ENCODE results near the gene NMRAL1. TPM values are rescaled to one million over a fixed set of nuclear protein-coding genes. Genes with fewer than 3 reads are reported as not detected.

NMRAL1 gene
- total RNA-seq, 1 donor from 2014 or later, result 24.9 TPM

DNA sequence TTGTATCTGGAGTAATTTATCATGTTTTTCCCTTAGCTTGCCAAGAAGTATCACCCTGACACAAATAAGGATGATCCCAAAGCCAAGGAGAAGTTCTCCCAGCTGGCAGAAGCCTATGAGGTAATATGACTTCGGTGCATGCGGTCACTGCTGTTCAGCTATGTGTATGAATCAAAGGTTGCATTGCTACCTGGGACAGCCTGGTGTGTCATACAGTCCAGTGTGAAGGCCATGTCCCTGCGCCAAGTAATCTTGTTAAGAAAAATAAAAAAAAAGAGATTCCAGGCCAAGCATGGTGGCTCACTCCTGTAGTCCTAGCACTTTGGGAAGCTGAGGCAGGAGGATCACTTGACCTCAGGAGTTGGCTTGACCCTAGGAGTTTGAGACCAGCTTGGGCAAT is 37.1 kb downstream of the NMRAL1 start:
- ATAC-seq (ENCODE audit: poor library complexity), result no peak
- DNase-seq, result no peak
- intact Hi-C loops (cut with DNase I), result no loop called here

DNA sequence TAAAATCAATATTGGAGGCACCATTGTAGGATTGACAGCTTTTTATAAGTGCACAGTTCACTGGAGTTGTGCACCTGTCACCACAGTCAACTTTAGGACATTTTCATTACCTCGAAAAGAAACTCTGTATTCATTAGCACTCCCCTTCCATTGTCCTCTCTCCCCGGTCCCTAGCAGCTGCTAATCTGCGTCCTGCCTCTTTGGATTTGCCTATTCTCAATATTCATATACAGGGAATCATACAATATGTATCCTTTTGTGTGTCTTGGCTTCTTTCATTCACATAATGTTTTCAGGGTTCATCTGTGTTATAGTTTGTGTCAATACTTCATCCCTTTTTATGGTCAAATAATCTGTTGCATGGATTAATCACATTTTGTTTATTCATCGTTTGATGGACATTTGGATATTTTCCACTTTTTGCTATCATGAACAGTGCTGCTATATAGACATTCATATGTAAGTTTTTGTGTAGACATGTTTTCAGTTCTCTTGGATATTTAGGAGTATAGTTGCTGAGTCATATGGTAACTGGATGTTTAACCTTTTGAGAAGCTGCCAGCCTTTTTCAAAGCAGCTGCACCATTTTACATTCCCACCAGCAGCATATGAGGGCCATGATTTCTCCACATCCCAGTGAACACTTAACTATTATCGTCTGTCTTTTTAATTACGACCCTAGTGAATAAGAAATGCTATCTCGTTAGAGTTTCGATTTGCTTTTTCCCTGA is 38.9 kb downstream of the NMRAL1 start:
- intact Hi-C loops (cut with DNase I), result no loop called here
- DNase-seq, result no peak
- no peak for ATAC-seq (ENCODE audit: poor library complexity)

DNA sequence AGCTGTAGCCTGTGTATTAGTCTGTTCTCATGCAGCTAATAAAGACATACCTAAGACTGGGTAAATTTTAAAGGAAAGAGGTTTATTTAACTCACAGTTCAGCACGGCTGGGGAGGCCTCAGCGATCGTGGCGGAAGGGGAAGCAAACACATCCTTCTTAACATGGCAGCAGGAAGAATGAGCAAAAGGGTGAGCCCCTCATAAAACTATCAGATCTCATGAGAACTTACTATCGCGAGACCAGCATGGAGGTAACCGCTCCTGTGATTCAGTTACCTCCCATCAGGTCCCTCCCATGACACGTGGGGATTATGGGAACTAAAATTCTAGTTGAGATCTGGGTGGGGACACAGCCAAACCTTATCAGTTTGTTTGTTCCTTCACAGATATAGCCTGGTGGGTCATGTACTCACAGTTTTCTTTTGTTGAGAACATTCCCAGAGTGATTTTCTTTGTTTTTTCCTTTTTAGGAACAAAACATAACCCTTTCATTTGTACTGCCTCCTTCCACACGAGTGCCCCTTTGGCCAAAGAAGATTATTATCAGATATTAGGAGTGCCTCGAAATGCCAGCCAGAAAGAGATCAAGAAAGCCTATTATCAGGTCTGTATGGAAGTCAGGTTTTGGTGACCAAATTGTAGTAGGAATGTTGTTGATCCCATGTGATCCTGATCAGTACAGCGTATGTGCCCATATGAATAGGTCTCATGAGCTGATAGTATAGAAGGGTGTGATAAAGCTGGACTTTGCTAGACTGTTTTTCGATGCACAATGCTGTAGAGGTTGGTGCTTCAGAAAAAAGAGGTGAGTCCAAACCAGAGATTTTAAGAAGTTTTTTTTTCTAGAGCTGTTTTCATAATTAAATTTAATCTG is 40.3 kb downstream of the NMRAL1 start:
- intact Hi-C loops (cut with DNase I), result no loop called here
- no peak for DNase-seq
- ATAC-seq (ENCODE audit: poor library complexity), result no peak

DNA sequence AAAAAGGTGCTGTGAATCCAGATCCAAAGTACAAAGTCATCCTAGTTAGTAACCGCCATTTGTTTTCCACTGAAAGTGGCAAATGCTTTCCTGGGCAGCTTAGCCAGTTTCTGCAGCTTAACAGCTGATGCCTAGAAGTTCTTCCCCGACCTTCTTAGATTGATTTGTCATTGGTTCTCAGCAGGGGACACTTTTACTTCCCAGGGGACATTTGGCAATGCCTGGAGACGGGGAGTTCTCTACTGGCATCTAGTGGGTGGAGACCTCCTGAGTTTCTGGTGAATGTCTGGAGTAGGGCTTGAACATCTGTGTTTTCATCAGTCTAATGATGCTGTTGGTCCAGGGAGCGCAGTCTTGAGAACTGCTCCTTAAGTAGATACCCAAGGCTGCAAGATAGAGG is 41.2 kb downstream of the NMRAL1 start:
- no peak for DNase-seq
- intact Hi-C loops (cut with DNase I), result no loop called here
- ATAC-seq (ENCODE audit: poor library complexity), result no peak

- DNase-seq (no peak), ATAC-seq (ENCODE audit: poor library complexity) (no peak)
- intact Hi-C loops (cut with DNase I), result no loop called here
Measured at GRCh38 chr16:4431023-4431422, 43.4 kb downstream of the NMRAL1 start.

DNA sequence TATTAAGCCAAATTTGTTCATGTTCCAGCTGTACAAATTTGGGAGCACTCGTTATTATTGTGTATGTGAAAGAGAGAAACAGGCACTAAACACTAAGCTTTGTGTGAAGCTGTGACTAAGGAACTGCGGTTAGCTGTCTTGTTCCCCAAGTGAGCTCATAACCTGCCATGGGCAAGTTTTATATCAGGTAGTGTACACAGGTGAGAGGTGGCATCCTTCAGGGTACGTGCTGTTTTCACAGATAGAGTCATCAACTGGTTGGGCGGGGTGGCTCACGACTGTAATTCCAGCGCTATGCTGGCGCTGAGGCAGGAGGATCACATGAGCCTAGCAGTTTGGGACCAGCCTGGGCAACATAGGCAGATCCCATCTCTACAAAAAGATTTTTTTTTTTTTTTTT is 45.9 kb downstream of the NMRAL1 start:
- ATAC-seq (ENCODE audit: poor library complexity) (no peak), DNase-seq (no peak)
- intact Hi-C loops (cut with DNase I), result no loop called here

- intact Hi-C loops (cut with DNase I), result no loop called here
- no peak for ATAC-seq (ENCODE audit: poor library complexity)
- no peak for DNase-seq
Measured at GRCh38 chr16:4426722-4427372, 47.6 kb downstream of the NMRAL1 start.

DNA sequence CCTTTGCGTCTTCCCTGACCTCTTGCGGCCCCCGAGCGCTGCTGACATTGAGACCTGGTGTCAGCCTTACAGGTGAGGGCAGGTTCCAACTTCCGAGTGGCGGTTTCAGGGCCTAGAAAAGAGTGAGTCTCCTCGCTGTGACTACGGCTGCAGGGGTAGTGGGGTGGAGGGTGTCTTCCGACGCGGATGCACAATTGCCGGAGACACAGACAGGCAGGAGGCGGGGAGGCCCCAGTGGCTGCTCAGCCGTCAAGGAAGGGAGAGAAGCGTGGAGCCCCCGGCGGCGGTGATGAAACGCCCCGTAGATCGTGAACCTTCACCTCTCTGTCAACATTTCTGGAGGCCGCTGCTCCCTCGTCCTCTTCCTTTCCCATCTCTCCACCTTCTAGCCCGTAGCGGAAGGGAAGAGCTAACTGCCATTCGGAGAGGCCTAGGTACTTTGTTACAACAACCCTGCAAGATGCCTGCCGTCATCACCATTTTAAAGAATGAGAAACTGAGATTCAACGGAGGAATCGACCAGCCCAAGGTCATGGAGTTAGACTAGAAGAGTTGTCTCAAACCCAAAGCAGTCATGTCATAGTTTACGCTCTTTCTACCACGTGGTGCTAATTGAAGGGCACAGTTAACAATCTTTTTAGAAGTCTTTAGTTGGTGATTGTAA is 48.3 kb downstream of the NMRAL1 start:
- ATAC-seq (ENCODE audit: poor library complexity) (peak; percentile 32), DNase-seq (peak; percentile 49)
- intact Hi-C loops (cut with DNase I), result no loop called here

DNA sequence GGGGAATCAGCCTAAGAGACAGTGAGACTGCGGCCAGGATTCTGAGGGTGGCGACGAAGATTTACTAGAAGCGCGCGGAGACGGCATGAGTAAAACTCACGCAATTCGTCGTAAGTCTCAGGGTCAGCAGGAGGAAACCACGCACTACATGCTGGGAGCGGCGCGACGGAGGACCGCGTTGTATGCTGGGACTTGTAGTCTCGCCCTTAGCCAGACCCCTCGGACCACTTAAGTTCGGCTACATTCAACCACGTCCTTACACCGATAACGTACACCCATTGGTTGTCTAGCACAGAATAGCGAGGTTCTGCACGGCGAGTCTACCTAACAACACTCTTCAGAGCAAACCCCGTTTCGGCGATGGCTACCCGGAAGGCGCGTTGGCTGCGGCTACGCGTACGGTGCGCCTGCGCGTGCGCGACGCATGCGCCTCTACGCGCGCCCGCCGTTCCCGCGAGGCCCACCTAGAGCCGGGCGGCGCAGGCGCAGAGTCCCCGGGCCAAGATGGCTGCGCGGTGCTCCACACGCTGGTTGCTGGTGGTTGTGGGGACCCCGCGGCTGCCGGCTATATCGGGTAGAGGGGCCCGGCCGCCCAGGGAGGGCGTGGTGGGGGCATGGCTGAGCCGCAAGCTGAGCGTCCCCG is 48.9 kb downstream of the NMRAL1 start, which contains the start of gene DNAJA3:
TSS of gene DNAJA3 (plus strand) at position 491 of the 643 bp plus-strand sequence. CDS start at position 505, 14 bp downstream.
- peak; percentile 98 for ATAC-seq (ENCODE audit: poor library complexity)
- peak; percentile 97 for DNase-seq
- intact Hi-C loops (cut with DNase I), result no loop called here

DNA sequence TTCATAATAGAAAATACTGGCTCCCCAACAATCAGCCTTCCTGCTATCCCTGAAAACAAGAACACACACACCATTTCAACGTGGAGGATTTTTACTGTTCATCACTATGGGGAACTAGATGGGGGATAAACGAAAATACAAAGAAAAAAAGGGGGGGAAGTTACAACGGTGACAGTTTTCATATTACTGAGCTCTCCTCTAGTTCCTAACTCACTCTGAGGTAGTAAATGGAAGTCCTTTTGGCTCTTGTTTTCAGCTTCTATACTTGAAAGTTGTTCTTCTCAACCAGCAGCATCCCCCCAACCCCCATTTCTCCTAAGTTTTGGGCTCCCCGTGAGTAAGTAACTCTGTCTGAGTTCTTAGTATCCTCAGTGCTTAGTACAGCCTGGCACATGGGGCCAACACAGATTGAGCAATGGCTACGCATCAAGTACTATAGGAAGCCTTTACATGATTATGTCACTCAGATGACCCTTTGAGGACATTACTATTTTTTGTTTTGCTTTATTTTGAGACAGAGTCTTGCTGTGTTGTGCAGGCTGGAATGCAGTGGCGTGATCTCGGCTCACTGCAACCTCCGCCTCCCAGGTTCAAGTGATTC is 53.8 kb downstream of the NMRAL1 start:
- no peak for ATAC-seq (ENCODE audit: poor library complexity)
- intact Hi-C loops (cut with DNase I), result no loop called here
- DNase-seq, result no peak

- intact Hi-C loops (cut with DNase I), result no loop called here
- DNase-seq (no peak), ATAC-seq (ENCODE audit: poor library complexity) (no peak)
Measured at GRCh38 chr16:4419402-4419959, 54.9 kb downstream of the NMRAL1 start.

- ATAC-seq (ENCODE audit: poor library complexity), result peak; percentile 95
- DNase-seq, result peak; percentile 99
Measured at GRCh38 chr16:4416200-4417032, 58.0 kb downstream of the NMRAL1 start, which contains the start of gene CORO7. Gene CORO7 (minus strand): TSS chr16:4416596. CDS start chr16:4416518, 78 bp downstream.

GRCh38 chr16:4415538-4416199 is 58.8 kb downstream of the NMRAL1 start:
- DNase-seq, result peak; percentile 72
- intact Hi-C loops (cut with DNase I), result no loop called here
- peak; percentile 25 for ATAC-seq (ENCODE audit: poor library complexity)

More at GRCh38 chr16:4416200-4417032, 58.0 kb downstream of the NMRAL1 start, which contains the start of gene CORO7:
- intact Hi-C loops (cut with DNase I), result no loop called here

GRCh38 chr16:4414187-4414917 is 60.1 kb downstream of the NMRAL1 start:
- no peak for DNase-seq
- no peak for ATAC-seq (ENCODE audit: poor library complexity)
- intact Hi-C loops (cut with DNase I), result no loop called here

GRCh38 chr16:4412854-4413253 is 61.6 kb downstream of the NMRAL1 start:
- DNase-seq (no peak), ATAC-seq (ENCODE audit: poor library complexity) (no peak)
- intact Hi-C loops (cut with DNase I), result no loop called here

DNA sequence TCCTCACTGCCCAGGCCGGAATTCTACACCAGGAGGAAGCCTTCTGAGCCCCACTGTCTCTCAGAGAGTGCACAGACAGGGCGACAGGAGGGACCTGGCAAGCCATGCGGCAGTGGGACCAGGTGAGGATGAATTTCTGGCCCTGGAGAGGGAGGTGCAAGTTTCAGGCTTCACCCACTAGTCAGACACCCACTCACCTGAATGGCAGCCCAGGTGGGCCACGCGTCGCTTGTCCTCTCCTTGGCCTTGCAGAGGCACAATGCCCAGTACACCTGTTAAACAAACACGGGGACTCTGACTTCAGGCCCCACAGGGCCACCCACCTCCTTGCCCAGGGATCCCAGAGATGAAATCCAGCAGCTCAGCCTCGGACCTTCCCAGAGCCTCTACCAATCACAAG is 62.3 kb downstream of the NMRAL1 start:
- ATAC-seq (ENCODE audit: poor library complexity), result no peak
- DNase-seq, result no peak
- intact Hi-C loops (cut with DNase I), result no loop called here
